Epidermal melanocyte (primary cell): ENCODE measurements around the gene FAM120A.

Experiments
- DNase-seq: peaks from one replicate; pipeline ENCODE4 v3.0.0; 2011; ENCODE audit warnings: low spot score; ENCODE audit not compliant: insufficient read length

FAM120A gene

DNA sequence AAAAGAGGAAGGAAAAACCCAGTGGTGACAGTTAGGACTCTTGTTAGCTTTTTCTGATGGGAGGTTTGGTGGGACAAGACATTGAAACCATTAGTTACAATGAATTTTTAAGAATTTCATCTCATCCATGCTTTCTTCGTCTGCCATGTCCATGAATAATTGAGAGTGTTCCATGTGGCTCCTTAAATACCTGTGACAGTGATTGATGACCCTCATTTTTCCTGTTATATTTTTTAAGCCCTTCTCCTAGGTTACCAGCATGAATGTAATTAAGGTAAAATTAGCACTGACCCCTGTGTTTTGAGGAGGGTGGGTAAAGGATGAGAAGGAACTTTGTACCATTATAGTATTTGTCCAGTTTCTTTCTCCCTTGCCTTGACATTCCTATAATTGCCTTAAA is 101.4 kb downstream of the FAM120A start:
- DNase-seq, result no peak

DNA sequence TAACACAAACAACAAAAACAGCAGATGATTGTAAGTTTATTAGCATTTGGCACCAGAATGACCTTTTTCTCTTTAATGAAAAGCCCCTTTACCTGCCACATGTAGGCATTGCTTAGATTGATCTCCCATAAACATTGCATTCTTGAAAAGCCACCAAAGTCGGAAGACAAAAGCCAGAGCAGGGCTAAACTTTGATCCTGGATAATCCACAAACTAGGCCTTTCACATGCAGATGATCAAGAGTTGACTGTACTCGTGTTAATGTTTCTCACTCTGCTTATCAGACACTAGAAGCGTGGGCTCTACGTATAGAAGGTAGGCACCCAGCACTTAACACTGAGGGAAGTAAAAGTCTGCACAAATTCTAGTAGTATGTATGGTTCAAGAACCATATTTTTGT is 103.9 kb downstream of the FAM120A start:
- no peak for DNase-seq

DNA sequence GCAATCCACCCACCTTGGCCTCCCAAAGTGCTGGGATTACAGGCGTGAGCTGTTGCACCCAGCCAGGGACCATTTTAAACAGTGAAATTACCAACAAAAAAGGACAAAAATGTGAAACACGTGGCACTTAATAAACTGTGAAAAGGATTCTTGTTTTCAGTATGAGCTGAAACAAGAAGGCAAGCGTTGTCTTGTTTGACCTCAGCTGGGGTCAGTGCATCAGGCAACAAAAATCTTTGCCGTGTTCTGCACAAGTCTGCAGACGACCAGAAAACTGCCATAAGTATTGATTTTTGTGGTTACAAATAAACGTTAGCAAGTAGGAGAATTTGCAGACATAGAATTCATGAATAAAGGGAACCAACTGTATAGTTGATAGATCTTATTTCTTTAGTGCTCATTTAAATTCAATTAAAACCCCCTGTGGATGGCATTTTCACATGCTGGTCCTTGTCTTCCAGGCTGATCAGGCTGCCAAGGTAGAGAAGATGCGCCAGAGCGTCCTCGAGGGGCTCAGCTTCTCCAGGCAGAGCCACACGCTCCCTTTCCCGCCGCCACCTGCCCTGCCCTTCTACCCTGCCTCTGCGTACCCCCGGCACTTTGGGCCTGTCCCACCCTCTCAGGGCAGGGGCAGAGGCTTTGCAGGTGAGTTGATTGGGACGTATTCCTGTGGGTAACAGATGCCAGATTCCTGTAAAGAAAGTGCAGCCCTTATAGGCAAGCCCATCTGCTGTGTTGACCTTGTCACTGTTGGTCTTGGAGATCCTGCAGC is 106.1 kb downstream of the FAM120A start:
- no peak for DNase-seq

GRCh38 chr9:93558503-93558902 is 107.0 kb downstream of the FAM120A start:
- no peak for DNase-seq

GRCh38 chr9:93560991-93561390 is 109.5 kb downstream of the FAM120A start:
- no peak for DNase-seq

DNA sequence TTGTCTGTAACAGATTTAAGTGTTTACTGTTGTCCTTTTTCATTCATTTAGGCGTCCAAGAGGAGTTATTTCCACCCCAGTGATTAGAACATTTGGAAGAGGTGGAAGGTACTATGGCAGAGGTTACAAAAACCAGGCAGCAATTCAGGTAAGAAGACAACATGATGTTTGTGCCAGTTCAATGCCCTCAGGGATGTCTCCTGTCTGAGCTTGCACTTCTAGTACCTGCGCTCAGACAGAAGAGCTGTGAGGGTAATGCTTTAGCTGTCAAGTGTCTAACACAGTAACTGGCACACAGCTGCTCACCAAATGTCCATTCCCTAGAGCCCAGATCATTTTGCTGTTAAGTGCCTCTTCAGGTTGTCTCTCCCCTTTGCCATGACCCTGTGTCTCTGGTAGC is 110.7 kb downstream of the FAM120A start:
- DNase-seq, result no peak

- DNase-seq, result no peak
Measured at GRCh38 chr9:93565089-93565488, 113.6 kb downstream of the FAM120A start.

- DNase-seq, result peak; percentile 97
Measured at GRCh38 chr9:93566408-93567270, 115.2 kb downstream of the FAM120A start.

- no peak for DNase-seq
Measured at GRCh38 chr9:93567271-93567959, 115.9 kb downstream of the FAM120A start.

DNA sequence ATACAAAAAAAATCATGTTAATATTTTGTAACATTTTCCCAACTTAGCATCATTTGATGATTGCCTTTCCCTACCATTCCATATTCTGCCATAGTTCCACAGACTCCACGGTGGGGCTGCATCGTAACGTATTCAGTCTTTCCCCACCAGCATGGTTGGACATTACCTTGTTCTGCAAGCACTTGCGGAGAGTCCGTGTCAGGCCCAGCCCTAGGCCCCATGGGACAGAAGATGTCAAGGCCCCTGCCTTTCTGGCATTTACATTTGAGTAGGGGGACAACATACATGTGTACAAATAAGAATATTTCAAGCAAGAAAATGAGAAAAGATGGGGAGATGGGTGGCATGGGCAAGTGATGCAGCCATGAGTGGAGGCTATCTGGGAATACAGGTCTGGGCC is 116.7 kb downstream of the FAM120A start:
- DNase-seq, result no peak

GRCh38 chr9:93569621-93570174 is 118.2 kb downstream of the FAM120A start:
- DNase-seq, result no peak

- DNase-seq, result no peak
Measured at GRCh38 chr9:93572221-93572620, 120.7 kb downstream of the FAM120A start.

DNA sequence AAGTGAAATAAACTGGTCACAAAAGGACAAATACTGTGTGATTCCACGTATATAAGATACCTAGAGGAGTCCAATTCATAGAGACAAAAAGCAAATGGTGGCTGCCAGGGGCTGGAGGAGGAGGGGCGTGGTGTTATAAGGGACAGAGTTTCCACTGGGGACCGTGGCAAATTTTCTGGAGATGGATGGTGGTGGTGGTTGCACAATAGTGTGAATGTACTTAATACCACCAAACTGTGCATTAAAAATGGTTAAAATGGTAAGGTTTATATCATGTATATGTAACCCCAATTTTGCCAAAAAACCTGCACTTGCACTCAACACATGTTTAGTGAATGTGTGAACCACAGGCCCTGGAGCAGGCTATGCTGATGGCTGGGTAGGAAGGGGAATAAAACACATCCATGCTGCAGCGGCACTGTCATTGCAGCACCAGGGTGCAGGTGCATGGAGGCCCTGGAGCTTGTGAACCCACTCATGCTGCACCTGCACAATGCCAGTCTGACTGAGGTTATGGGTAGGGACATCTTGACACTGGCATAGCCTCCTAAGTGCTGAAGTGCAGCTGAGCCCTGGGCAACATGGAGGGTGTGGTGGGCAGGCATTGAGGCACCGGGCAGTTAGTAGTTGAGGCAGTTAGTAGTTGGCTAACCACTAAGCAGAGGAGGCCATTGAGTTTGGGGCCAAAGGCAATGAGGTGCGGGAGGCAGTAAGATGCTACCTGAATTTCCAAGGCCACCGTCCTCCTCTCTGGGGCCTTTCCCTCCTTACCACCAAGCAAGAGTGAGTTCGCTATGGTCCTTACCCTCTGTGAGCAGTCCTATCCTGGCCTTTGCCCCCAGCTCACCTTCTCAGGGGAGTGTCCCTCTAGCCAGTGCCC is 121.4 kb downstream of the FAM120A start:
- DNase-seq, result no peak

GRCh38 chr9:93573516-93573828 is 122.0 kb downstream of the FAM120A start:
- no peak for DNase-seq

DNA sequence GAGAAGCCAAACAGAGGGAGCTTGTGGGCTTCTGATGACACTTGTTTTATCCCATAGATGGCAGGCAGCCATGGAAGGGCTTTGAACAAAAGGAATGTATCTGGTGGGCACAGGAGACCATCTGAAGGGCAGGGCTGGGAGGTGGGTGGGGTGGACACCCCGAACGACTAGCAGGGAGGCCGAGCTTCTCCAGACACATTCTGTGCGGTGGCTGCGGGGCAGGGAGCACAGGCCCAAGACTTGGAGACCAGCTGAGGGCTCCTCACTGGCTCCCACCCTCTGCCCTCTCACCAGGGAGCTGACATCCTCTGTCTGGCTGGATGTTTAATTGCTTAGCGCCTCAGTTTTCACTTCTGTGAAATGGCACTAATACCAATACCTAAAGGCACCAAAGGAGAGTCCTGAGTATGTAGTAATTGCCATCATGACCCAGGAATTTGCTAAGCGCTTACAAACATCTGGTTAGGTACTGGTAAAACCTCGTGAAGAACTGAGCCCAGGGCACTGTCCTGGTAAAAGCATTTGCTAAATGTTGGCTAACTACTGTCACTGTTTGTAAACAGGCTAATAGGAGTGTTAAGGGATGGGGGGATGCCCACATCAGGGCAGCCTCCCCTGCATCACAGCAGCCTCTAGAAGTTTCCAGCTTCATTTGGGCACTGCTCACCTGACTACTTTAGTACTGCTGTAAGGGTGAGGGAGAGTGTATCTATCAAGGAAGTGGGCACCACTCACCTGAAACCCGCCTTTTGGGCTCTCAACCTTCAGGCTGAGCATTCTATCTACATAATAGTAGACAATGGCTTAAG is 122.8 kb downstream of the FAM120A start:
- DNase-seq, result no peak

GRCh38 chr9:93574900-93575795 is 123.7 kb downstream of the FAM120A start:
- no peak for DNase-seq

DNA sequence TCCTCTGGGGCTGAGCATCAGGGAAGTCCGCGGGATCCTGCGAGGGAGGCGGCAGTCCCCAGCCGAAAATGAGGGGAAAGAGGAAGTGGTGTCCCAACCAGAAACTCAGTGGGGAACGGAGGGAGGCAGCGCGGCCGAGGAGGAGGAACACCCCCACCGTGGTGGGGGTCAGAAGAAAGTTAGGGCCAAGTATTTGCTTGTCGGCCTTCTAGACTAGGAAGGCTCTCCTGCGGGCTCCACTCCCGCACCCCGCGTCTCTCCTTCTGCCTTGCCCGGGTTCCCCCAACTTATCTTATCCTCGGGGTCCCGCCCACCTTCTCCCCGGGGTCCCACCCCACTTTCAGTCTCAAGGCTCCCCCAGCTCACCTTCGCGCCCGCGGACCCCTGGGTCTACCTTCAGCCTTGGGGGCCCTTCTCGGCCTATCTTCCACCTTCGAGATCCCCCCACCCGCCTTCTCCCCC is 124.3 kb downstream of the FAM120A start:
- peak; percentile 44 for DNase-seq

DNA sequence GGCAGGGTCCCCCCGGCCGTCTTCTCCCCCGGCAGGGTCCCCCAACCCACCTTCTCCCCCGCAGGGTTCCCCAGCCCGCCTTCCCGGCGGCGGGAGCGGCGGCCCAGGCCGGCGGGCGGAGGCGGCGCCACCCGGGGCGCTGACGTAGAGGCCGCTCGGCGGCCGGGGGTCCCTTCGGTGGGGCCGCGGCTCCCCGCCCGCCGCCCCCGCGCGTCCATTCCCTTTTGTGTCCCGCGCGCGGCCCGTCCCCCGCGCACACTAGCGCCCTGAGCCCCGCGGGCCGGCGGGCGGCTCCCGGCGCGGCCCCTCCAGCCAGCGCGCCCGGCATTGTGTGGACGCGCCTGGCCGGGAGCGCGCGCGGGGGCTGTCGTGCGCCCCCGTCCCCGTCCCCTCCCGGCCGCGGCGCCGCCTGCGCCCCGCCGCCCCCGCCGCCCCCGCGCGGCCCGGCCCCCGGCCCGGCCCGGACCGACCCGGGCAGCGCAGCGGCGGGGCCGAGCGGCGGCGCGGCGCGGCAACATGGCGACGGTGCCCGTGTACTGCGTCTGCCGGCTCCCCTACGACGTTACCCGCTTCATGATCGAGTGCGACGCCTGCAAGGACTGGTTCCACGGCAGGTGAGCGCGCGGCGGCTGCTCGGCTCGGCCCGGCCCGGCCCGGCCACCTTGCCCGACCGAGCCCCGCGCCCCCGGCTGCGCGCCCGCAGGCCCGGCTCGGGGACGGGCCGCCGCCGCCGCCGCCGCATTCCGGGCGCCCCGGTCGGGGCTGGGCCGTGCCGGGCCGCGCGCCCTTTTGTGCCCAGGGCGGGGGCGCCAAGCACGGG is 125.0 kb downstream of the FAM120A start, which contains the start of gene PHF2:
Gene PHF2, plus strand, starts transcription at position 327 of the 820 bp plus-strand sequence. Its CDS starts 190 bp downstream, at position 517.
- DNase-seq, result no peak
